NCI-H1436 treated with DMSO at 0.1 percent for 48 hours (cell line): ENCODE data around the gene SENP6.
"Not testable (repeated sequence)": the region's sequence is repeated elsewhere in the genome, so short reads cannot be mapped to it uniquely, and the experiment has no call there.

Source experiments
- DNase-seq: peaks from one replicate; lab custom pipeline; 2025; lab: John Stamatoyannopoulos, UW

The SENP6 gene

DNA sequence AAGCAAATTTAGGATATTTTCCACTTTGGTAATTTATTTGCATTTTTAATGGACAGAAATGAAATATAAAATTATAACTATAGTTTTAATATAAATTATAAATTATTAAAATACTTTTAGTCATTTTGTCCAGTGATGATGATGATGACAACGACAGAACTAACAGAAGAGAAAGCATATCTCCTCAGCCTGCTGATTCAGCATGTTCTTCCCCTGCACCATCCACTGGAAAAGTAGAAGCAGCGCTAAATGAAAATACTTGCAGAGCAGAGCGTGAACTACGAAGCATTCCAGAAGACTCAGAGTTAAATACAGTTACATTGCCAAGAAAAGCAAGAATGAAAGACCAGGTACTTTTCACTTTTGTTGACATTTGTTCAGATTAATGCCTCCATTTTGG is 64.9 kb downstream of the SENP6 start:
- DNase-seq, result no peak

DNA sequence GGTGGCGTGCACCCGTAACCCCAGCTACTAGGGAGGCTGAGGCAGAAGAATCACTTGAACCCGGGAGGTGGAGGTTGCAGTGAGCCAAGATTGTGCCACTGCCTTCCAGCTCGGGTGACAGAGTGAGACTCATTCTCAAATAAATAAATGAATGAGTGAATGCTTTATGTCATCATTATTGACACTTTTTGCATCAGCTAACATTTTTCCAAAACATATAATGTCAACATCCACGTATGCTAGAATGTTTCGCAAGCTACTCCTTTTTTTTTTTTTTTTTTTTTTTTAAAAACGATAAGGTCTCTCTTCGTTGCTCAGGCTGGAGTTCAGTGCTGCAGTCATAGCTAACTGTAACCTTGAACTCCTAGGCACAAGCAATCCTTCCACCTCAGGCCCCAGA is 72.2 kb downstream of the SENP6 start:
- no peak for DNase-seq

DNA sequence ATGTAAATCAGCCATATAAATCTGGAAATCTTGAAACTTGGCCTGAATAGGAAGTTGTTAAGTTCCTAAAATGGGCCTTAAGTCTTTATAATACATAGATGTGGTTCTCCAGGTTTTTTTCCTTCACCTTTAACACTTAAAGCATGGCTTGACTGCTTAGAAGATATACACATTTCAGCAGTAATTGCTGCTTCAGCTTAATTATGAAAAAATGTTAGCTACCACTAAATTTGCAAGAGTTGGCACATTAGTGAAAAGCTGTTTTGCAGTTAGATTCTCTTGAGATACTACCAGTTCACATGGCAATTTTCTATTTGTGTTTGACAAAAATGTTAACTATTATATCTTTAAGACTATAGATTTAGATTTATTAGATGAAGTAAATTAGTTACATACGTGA is 74.7 kb downstream of the SENP6 start:
- no peak for DNase-seq

DNA sequence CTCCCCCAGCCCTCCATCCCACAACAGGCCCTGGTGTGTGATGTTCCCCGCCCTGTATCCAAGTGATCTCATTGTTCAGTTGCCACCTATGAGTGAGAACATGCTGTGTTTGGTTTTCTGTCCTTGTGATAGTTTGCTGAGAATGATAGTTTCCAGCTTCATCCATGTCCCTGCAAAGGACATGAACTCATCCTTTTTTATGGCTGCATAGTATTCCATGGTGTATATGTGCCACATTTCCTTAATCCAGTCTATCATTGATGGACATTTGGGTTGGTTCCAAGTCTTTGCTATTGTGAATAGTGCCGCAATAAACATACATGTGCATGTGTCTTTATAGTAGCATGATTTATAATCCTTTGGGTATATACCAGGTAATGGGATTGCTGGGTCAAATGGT is 80.9 kb downstream of the SENP6 start:
- DNase-seq, result not testable (repeated sequence)

DNA sequence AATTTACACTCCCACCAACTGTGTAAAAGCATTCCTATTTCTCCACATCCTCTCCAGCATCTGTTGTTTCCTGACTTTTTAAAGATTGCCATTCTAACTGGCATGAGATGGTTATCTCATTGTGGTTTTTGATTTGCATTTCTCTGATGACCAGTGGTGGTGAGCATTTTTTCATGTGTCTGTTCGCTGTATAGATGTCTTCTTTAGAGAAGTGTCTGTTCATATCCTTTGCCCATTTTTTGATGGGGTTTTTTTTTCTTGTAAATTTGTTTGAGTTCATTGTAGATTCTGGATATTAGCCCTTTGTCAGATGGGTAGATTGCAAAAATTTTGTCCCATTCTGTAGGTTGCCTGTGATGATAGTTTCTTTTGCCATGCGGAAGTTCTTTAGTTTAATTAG is 81.3 kb downstream of the SENP6 start:
- not testable (repeated sequence) for DNase-seq

DNA sequence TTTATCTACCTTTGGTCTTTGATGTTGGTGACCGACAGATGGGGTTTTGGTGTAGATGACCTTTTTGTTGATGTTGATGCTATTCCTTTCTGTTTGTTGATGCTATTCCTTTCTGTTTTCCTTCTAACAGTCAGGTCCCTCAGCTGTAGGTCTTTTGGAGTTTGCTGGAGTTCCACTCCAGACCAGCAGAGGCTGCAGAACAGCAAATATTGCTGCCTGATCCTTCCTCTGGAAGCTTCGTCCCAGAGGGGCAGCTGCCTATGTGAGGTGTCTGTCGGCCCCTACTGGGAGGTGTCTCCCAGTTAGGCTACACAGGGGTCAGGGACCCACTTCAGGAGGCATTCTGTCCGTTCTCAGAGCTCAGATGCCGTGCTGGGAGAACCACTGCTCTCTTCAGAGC is 85.9 kb downstream of the SENP6 start:
- not testable (repeated sequence) for DNase-seq

DNA sequence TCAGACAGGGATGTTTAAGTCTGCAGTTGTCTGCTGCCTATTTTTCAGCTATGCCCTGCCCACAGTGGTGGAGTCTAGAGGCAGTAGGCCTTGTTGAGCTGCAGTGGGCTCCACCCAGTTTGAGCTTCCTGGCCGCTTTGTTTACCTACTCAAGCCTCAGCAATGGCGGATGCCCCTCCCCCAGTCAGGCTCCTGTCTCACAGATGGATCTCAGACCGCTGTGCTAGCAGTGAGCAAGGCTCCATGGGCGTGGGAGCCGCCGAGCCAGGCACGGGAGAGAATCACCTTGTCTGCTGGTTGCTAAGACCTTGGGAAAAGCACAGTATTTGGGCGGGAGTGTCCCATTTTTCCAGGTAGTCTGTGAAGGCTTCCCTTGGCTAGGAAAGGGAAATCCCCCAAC is 86.3 kb downstream of the SENP6 start:
- DNase-seq, result not testable (repeated sequence)

DNA sequence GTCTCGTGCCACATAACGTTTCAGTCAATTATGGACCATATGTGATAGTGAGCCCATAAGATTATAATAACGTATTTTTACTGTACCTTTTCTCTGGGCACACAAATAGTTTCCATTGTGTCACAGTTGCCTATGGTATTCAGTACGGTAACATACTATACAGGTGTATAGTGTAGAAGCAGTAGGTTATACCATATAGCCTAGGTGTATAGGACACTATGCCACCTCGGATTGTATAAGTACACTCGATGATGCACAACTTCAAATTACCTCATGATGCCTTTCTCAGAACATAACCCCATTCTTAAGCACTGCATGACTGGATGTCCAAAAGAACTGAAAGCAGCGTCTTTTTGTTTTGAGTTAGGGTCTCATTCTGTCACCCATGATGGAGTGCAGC is 87.9 kb downstream of the SENP6 start:
- no peak for DNase-seq

DNA sequence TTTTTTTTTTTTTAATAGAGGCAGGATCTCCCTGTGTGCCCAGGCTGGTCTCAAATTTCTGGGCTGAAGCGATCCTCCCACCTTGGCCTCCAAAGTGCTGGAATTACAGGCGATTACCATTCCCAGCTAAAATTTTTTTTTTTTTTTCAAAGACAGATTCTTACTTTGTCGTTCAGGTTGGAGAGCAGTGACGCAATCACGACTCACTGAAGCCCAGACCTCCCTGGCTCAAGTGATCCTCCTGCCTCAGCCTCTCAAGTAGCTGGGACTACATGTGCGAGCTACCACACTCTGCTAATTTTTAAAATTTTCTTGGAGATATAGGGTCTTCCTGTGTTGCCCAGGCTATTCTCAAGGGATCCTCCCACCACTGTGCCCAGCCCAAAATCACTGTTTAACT is 89.3 kb downstream of the SENP6 start:
- no peak for DNase-seq

DNA sequence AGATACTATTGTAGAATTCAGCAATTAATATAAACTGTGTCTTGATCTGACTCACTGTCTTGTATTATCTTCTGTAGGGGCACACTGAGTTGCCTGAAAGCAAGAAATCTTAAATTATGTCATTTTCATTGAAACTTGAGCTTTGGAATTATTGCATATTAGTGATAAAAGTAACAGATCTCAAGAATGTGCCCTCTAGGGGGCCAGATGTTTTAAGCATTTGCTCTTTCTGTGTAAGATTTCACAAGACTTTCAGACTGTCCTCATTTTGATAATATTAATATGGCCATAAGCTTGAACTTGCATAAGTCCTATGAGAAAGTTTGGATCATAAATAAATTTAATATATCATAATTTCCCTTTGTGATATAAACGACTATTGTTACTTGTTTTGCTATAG is 91.9 kb downstream of the SENP6 start:
- DNase-seq, result no peak

DNA sequence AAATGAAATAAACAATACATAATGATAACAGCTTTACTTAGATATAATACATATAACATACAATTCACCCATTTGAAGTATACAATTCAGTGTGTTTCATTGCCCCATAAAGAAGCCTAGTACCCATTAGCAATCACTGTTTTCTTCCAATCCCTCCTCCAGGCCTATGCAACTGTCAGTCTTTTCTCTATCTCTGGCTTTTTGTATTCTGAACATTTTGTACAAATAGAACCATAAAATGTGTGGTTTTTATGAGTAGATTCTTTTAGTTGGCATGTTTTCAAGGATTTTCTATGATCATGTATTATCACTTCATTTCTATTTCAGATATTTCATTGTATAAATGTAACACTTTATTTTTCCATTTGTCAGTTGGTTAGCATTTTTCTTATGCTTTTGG is 92.7 kb downstream of the SENP6 start:
- DNase-seq, result no peak

DNA sequence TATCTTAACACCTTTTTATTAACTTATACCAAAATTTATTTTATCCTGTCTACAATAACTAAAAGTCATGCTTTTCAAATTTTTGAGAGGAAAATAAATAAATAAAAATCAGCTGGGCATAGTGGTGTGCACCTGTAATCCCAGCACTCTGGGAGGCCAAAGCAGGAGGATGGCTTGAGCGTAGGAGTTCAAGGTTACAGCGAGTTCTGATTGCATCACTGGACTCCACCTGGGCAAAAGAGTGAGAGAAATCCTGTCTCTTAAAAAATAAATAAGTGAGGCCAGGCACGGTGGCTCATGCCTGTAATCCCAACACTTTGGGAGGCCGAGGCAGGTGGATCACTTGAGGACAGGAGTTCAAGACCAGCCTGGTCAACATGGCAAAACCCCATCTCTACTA is 106.7 kb downstream of the SENP6 start:
- not testable (repeated sequence) for DNase-seq

DNA sequence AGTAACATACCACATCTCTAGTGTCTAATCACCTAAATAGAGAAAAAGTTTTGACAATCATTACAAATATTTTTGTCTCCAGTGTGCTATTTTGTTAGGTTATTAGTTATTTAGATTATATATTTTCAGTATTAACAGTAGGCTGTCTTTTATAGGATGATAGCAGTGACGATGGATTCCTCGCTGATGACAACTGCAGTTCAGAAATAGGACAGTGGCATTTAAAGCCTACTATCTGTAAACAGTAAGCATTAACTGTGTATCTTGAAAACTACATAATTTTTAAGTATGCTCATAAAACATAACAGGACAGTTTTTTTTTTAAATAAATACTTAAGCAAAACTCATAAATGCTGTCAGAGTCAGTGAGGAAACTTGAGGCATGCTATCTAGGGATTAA is 109.5 kb downstream of the SENP6 start:
- DNase-seq, result no peak

DNA sequence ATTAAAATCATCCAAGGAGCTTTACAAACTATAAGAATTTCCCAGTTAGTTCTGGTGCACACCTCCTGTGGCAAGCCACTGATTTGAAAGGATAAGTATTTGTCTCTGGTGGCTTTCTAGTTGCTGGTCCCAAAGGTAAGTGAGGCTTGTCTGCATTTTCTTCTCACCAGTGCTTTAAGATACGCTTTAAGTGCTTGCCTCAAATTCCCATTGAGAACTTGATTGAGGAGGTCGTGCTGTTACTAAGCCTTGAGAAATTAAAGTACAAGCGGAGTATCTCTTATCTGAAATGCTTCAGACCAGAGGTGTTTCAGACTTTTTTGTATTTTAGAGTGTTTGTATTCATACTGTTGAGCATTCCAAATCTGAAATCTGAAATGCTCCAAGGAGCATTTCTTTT is 117.5 kb downstream of the SENP6 start:
- no peak for DNase-seq

DNA sequence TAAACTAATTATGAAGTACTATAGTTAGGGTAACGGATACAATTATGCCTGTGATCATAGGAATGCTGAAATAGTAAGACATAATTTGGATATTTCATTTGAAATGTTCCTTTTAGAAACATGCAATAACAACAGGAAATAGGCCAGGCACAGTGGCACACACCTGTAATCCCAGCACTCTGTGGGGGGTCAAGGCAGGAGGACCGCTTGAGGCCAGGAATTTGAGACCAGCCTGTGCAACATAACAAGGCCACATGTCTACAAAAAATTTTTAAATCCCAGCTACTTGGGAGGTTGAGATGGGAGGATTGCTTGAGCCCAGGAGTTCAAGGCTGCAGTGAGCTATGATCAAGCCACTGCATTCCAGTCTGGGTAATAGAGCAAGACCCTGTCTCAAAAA is 121.7 kb downstream of the SENP6 start:
- no peak for DNase-seq

DNA sequence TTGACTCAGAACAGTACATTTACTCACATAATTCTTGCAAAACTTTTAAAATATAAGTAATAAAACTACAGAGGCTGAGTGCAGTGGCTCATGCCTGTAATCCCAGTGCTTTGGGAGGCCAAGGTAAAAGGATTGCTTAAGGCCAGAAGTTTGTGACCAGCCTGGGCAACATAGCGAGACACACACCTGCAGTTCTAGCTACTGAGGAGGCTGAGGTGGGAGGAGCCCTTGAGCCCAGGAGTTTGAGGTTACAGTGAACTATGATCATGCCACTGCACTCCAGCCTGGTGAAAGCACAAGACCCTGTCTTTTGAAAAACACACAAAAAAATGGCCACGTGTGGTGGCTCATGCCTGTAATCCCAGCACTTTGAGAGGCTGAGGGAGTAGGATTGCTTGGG is 125.5 kb downstream of the SENP6 start:
- DNase-seq, result no peak

DNA sequence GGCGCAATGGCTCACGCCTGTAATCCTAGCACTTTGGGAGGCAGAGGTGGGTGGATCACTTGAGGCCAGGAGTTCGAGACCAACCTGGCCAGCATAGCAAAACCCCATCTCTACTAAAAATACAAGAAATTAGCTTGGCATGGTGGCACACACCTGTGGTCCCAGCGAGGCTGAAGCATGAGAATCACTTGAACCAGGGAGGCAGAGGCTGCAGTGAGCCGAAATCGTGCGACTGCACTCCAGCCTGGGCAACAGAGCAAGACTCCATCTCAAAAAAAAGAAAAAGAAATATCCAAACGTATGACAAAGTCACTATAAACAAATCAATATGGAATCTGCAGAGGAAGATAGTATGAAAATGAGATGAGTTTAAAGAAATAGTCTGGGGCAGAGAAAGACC is 129.3 kb downstream of the SENP6 start:
- not testable (repeated sequence) for DNase-seq

DNA sequence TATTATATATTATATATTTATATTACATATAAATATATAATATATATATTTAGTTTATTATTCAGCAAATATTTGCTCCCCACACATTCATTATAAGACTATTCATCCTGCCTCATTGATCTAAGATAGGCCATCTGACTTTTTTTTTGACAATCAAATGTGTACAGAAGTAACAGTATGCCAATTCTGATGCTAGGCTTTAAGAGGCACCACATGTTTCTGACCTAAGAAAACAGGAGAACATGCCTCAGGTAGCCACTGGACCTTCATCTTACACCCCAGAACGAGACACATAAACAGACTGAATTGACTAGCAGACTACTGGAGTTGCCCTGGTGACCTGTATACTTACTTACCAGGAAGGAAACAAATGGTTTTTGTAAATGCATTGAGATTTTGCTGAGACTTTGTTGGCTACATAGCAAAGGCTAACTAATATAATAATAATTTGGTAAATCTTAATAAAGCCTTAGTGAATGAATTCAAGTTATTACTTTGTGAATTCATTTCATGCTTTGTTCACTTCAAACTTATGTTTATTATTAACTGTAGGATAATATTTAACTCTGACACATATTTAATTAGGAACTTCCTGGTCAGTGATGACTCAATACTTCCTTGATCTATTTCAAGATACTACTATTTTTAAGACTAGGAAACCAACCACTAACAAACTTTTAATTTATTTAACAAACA is 134.0 kb downstream of the SENP6 start:
- no peak for DNase-seq

DNA sequence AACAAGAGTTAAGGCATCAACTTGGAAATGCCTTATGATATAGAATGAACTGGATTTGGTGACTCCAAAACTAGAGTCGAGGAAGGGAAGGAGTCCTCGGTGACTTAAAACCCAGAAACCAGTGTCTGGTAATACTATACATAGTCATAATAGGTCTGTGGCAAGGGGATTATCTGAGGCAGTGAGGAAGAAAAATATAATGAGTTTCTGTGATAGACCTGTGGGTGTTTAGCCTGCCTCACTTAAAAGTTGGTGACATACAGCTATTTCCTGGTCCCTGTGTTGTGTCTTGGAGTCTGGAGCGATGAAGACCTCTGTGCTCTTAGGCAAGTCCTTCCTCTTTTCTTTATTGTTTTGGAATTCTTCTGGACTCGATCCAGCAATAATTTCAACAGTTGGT is 142.3 kb downstream of the SENP6 start:
- DNase-seq, result no peak

DNA sequence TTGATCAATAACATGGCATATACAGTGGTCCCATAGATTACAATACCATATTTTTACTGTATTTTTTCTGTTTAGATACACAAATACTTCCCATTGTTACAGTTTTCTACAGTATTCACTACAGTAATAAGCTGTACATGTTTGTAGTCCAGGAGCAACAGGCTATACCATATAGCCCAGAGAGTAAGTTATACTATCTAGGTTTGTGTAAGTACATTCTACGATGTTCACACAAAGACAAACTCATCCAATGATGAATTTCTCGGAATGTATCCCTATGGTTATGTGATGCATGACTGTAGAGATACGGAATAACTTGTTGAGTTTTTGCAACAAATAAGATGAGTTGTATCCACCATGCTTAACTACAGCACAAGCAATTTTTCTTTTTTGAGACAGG is 143.7 kb downstream of the SENP6 start:
- DNase-seq, result no peak

DNA sequence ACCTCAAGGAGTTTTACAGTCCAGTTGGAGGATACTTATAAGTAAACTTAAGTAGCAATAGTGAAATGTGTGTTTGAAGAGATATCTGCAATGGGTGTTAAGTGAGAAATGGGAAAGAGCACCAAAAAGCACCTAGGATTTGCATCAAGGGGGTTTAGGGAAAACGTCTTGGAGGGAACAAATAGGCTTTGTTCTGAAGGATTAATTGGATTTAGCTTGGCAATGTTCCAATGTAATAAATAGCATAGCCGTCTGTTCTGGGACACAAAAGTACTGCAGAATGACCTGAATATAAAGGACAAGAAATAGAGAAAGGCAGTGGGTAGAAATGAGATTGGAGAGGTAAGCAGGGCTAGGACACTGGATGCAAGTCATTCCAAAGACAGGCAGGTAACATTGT is 144.5 kb downstream of the SENP6 start:
- DNase-seq, result no peak

DNA sequence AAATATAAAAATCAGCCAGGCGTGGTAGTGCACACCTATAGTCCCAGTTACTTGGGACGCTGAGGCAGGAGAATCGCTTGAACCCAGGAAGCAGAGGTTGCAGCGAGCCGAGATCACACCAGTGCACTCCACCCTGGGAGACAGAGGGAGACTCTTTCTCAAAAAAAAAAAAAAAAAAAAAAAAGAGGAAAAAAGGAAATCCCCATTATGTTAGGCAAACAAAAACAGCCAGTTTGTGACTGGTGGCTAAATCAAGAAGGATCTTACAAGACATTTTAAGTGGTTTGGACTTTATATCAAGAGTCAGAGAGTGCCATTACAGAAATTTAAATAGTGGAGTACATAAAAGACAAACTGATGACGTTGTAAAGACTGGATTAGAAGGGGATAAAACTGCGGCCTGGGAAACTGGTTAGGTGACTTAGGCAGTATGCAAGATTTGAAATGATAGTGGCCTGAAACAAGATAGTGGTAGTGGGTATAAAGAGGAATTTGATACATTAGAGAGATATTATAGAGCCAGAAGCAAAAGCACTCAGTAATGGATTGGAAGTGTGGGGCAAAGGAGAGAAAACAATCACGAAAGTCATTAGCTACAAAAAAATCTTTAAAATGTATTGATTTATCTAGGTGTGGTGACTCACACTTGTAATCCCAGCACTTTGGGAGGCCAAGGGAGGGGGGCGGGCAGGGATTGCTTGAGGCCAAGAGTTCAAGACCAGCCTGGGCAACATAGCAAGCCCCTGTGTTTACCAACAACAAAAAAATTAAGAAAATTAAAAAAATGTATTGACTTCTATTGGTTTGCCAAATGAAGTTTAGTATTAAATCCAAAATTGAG is 145.7 kb downstream of the SENP6 start:
- DNase-seq, result no peak

DNA sequence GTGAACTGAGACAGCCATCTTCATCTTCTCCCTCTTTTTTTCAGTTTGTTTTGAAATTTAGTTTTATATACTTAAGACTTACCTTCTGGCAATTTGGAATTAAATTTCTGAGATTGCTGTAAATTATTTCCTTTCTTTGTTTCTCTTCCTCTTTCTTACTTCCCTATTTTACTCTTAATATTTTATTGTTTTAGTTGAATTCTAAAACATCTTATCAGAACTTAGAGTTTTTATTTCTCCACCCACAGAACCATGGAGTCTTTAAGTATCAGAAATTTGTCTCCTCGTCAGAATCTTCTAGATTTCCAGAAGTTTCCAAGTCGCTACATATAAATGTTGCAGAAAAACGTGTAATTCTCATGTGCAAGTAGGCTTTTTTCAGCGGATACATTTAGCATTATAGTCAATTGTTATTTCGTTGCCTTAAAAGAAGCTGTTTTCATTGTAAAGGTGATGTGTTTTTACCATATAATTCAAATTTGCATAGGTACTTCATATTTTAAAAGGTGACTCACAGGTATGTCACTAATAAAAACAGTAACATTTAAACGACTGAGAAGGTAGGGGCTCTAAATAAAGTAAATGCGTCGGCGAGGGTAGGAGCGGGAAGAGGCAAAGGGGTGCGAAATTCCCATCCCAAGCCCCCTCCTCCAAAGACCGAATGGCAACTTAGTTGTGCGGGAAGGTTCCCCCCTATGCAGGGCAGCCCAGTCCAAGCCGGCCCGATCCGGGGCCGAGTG is 146.5 kb downstream of the SENP6 start:
- no peak for DNase-seq
